HFF-Myc (cell line): ENCODE measurements around the gene PRKCA.

Experiments
- DNase-seq: peaks from one replicate; pipeline ENCODE4 v3.0.0-alpha.2; 2011; ENCODE audit warnings: low read depth; ENCODE audit errors: extremely low read depth
- H3K4me3 ChIP-seq: replicated peaks from 2 replicates; pipeline ENCODE4 v1.5.1; 2011; ENCODE audit warnings: low read depth, mild to moderate bottlenecking, control low read depth, low read length
- TF ChIP-seq, protein P1 (sequence below): IDR thresholded peaks from 2 replicates; pipeline ENCODE4 v1.5.1; 2012; ENCODE audit warnings: mild to moderate bottlenecking, low read depth, low read length, control low read depth; ENCODE audit errors: missing control alignments

Gene PRKCA

GRCh38 chr17:66441101-66441661 lies 138.8 kb downstream of the PRKCA start:
- H3K4me3 ChIP-seq, result no peak overlapping the region
- TF ChIP-seq, protein P1, sequence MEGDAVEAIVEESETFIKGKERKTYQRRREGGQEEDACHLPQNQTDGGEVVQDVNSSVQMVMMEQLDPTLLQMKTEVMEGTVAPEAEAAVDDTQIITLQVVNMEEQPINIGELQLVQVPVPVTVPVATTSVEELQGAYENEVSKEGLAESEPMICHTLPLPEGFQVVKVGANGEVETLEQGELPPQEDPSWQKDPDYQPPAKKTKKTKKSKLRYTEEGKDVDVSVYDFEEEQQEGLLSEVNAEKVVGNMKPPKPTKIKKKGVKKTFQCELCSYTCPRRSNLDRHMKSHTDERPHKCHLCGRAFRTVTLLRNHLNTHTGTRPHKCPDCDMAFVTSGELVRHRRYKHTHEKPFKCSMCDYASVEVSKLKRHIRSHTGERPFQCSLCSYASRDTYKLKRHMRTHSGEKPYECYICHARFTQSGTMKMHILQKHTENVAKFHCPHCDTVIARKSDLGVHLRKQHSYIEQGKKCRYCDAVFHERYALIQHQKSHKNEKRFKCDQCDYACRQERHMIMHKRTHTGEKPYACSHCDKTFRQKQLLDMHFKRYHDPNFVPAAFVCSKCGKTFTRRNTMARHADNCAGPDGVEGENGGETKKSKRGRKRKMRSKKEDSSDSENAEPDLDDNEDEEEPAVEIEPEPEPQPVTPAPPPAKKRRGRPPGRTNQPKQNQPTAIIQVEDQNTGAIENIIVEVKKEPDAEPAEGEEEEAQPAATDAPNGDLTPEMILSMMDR, result no peak
- no peak for DNase-seq

DNA sequence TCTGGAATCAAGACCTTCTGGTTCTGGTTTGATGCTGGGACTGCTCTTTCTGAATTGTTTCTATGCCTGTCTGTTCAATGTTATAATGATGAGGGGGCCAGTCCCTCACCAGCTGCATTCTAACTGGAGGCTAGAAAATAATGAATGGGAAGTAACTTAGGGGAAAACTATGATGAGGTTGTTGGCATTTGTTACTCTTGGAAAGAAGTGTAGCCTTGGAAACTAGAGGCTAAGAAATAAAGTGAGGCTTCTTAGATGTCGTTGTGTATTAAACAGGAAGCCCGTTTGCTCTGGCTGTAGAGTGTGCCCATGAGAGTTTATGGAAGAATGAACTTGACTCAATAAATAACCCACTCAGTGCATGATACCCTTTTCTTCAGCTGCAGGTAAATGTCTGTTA lies 140.8 kb downstream of the PRKCA start:
- no peak for DNase-seq
- no peak overlapping the region for H3K4me3 ChIP-seq
- TF ChIP-seq, protein P1, result no peak

DNA sequence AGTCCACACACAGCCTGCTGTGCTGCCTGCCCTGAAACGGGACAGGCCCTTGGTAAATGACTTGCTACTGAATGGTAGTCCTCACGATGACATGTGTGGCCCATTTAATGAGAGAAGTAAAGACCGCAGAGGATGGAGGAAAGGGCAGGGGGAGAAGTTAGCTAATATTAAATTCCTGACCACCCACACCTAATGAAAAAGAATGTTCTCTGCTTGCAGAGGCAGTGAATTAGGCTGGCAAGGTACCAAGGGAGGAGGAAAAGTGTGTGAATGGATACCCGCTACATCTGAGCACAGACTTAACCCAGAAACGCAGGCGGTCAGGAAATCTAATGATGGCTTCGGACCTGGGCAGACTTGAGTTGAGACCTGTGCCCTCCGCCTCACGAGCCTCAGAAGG lies 141.2 kb downstream of the PRKCA start:
- DNase-seq, result no peak
- TF ChIP-seq, protein P1, result no peak
- no peak overlapping the region for H3K4me3 ChIP-seq

DNA sequence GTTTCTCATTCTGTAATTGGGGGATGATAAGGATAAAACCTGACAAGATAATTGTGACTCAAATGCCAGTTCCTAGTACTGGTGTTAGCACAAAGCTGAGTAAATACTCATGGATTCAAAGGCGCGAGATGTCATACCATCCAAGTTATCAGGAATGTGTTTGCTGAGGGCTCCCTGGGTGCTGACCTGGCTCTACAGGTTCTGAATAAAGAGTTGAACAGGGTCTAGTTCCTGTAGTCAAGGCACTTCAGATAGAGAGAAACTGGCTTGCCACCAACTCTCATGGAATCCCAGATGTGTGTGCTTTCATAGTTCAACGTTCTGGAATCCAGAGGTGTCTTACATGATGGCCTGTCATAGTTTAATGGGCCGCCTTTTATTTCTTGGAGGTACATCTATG lies 141.6 kb downstream of the PRKCA start:
- TF ChIP-seq, protein P1, result no peak
- H3K4me3 ChIP-seq, result no peak overlapping the region
- DNase-seq, result no peak

- DNase-seq, result no peak
- H3K4me3 ChIP-seq, result no peak overlapping the region
- TF ChIP-seq, protein P1, result no peak
Measured at GRCh38 chr17:66445229-66445628, 142.8 kb downstream of the PRKCA start.

- H3K4me3 ChIP-seq, result no peak overlapping the region
- DNase-seq, result no peak
- TF ChIP-seq, protein P1, result no peak
Measured at GRCh38 chr17:66446419-66446818, 144.0 kb downstream of the PRKCA start.

DNA sequence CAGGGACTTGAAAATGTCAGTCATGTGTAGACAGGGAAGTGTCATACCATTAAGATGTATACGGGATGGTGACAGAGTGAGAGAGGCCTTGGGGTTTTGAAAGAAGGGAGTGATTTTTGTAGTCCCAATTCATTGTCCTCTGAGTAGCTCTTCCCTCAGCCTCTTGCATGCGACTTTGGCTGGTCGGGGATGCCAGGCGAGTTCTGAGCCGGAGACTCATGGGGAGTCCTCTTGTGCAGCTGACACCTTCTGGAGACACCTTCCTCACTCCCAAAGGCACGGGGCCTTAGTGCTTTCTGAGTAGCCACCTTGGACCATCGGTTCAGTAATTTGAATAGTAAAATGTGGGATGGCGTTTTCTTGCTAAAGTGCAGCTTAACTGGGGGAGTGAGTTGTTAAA lies 144.7 kb downstream of the PRKCA start:
- TF ChIP-seq, protein P1, result no peak
- H3K4me3 ChIP-seq, result no peak overlapping the region
- DNase-seq, result no peak
